Measurements from ENCODE around the gene SMIM7. TPM values are rescaled to one million over a fixed set of nuclear protein-coding genes. Genes with fewer than 3 reads are reported as not detected.

SMIM7 gene
- total RNA-seq, 1 experiment from 2014 or later, result 66.4 TPM

DNA sequence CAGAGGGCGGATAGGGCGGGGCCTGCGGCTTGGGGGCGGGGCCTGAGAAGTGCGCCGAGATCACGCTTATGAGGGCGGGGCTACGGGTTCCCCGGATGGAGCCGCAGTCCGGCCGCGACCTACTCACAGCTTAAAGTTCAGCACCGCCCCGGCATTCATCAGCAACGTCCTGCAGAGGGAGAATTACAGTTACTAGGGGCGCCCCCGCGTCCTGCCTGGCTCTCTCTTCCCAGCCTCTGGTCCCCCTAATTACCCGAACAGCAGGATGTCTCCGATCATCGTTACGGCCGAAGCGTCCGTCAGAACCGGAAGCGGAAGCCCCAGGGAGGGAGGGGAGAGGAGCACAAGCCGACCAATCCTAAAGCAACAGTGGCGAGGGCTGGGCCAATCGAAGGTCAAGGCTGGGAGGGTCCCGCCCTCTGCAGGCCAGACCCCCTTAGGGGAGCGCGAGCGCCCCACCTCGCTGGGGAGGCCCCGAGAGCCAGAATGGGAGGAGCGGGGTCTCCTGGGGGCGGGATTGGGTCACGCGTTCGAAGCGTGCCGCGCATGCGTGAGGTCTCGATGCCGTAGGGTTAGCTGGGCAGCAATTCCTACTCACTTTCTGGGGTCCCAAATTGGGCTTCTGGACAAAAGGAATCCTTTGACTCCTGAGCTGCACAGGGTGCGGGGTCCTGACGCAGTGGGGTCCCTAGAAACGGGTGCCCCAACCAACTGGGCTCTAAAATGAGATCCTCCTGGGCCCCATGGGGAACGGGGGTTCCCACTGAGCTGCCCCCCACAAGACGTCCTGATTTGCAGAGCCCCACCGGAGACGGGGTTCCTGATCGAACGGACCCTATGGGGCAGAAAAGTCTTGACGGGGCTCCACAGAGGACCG, at the start of gene SMIM7 (continued):
- TF ChIP-seq, protein P1, sequence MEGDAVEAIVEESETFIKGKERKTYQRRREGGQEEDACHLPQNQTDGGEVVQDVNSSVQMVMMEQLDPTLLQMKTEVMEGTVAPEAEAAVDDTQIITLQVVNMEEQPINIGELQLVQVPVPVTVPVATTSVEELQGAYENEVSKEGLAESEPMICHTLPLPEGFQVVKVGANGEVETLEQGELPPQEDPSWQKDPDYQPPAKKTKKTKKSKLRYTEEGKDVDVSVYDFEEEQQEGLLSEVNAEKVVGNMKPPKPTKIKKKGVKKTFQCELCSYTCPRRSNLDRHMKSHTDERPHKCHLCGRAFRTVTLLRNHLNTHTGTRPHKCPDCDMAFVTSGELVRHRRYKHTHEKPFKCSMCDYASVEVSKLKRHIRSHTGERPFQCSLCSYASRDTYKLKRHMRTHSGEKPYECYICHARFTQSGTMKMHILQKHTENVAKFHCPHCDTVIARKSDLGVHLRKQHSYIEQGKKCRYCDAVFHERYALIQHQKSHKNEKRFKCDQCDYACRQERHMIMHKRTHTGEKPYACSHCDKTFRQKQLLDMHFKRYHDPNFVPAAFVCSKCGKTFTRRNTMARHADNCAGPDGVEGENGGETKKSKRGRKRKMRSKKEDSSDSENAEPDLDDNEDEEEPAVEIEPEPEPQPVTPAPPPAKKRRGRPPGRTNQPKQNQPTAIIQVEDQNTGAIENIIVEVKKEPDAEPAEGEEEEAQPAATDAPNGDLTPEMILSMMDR (IDR thresholded peaks at IDR 0.05 in 2 of 3, conservative IDR thresholded peaks at IDR 0.05 in 1 of 3; ENCODE audit: borderline replicate concordance in 1 of 3, insufficient read depth in 1 of 3, low read depth in 2 of 3, low read length in 2 of 3), result no peak
- TF ChIP-seq SRF (IDR thresholded peaks at IDR 0.05; ENCODE audit: low read depth), result no peak

DNA sequence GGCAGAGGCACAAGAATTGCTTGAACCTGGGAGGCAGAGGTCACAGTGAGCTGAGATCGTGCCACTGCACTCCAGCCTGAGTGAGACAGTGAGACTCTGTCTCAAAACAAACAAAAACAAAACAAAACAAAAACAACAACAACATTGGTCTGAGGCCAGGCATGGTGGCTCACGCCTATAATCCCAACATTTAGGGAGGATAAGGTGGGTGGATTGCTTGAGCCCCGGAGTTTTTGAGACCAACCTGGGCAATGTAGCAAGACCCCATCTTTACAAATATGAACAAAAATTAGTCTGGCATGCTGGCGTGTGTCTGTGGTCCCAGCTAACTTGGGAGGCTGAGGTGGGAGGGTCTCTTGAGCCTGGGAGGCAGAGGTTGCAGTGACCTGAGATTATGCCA, 43.7 kb upstream of the SMIM7 start:
- Histone ChIP-seq H4K20me1 (ENCODE audit: insufficient read depth) (no peaks in the 10 kb centered on the region), H3K79me2 (ENCODE audit: insufficient read depth, low read length) (no peaks in the 10 kb centered on the region), H3K4me3 (replicated peaks in 1 of 2; ENCODE audit: low read depth in 1 of 2, low read length in 2 of 2) (no peak overlapping the region), H2AFZ (ENCODE audit: low read depth, low read length, poor library complexity, severe bottlenecking) (no peak overlapping the region), H3K27ac (ENCODE audit: low read depth, low read length) (no peak overlapping the region), H3K9me2 (ENCODE audit: insufficient read depth) (no peaks in the 10 kb centered on the region), H3K27me3 (ENCODE audit: insufficient read depth, low read length) (no peaks in the 10 kb centered on the region), H3K9me3 (ENCODE audit: control insufficient read depth in 1 of 2, insufficient read depth in 1 of 2, low read depth in 1 of 2, low read length in 2 of 2) (no peaks in the 10 kb centered on the region), H3K9ac (ENCODE audit: low read length) (no peak overlapping the region), H3K36me3 (ENCODE audit: control insufficient read depth in 1 of 2, insufficient read depth in 2 of 2, low read length in 2 of 2) (no peaks in the 10 kb centered on the region), H3K4me2 (ENCODE audit: low read length) (no peak overlapping the region), H3K4me1 (ENCODE audit: control insufficient read depth in 1 of 2, insufficient read depth in 2 of 2, low read length in 2 of 2) (peaks cover 0 to 3% of the 10 kb centered on the region in 2 experiments; a peak in 1 of 4 replicates)
- BruUV-seq (replicated peaks), result no TSS peak
- DNase-seq (ENCODE audit: low read depth, low spot score) (no peak), ATAC-seq (no peak)
- ChIA-PET RAD21 (ENCODE audit: low non-redundant PET in 1 of 2, low total read pairs in 2 of 2, uncharacterized antibody in 2 of 2, unreplicated experiment in 2 of 2) (interaction anchor here in 1 of 2 experiments (0.6 kb wide), 1 partner anchor 195 kb away, joined by 5 read pairs; no protein-coding TSS in a partner anchor), CTCF (no interaction called here), POLR2A (no interaction called here)
- TF ChIP-seq FOSL1 (IDR thresholded peaks at IDR 0.05; ENCODE audit: low read depth) (no peak), ZNF274 (IDR thresholded peaks at IDR 0.05; ENCODE audit: low read depth, low read length) (no peak), ZFX (IDR thresholded peaks at IDR 0.05) (no peak), EZH2 (IDR thresholded peaks at IDR 0.05) (no peak)
- intact Hi-C loops (cut with micrococcal nuclease), result no loop called here
